Measurements from ENCODE around the gene MCM9. TPM values are rescaled to one million over a fixed set of nuclear protein-coding genes. Genes with fewer than 3 reads are reported as not detected.

MCM9 gene
- total and polyA plus RNA-seq, 2 of the 13 experiments (the other 11 are each of a cell fraction or from before 2014, with no cell fraction given) = 3.8 to 17.2 TPM

DNA sequence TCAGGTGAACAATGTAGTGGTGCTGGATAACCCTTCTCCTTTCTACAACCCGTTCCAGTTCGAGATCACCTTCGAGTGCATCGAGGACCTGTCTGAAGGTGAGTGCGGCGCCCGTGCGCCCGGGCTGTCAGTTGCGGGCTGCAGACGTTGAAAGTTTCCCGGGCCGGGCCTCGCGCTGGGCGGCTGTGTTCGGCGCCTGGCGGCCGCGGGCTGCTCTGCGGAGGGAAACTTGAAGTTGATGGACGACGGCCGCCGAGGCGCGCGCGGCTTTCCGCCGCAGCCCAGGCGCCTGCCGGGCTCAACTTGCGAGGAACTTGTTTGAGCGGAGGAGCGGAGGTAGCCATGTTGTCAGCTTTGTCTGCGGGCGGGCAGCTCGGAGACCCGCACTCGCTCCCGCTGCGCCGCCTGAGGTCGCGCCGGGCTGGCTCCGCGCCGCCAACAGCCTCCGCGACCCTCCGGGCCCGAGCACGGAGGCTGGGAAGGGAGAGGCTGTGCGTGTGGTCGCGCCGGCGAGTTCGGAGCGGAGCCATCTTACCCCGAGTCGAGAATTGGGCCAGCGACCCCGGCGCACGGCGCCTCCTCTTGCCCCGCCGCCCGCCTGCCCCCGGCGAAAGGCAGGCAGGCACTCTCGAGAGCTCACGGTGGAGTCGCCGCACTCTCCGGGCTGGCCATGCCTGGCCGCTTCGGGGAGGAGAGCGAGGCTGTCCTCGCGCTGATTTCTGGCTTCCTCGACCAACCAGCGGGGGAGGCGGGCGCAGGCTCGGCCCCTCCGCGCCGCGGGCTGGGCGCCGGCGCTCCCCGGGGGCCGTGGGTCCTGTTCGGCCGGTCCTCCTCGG, 40.3 kb downstream of the MCM9 start (continued):
- TF ChIP-seq AHDC1 (CRISPR knock-in tag; IDR thresholded peaks at IDR 0.05; ENCODE audit: borderline replicate concordance) (no peak; the same call in 1 of the 2 replicates), TBL1XR1 (IDR thresholded peaks at IDR 0.05; ENCODE audit: borderline replicate concordance, low read length, partially characterized antibody) (no peak), KLF9 (CRISPR knock-in tag; IDR thresholded peaks at IDR 0.05; ENCODE audit: low read depth) (no peak), TSC22D2 (CRISPR knock-in tag; IDR thresholded peaks at IDR 0.05; ENCODE audit: borderline replicate concordance) (no peak; the same call in 1 of the 2 replicates), ZNF333 (CRISPR knock-in tag; IDR thresholded peaks at IDR 0.05; ENCODE audit: borderline replicate concordance) (no peak), XRCC5 (optimal IDR thresholded peaks at IDR 0.05; ENCODE audit: low read length) (peak; percentile 5), HNRNPL (IDR thresholded peaks at IDR 0.05; ENCODE audit: low read depth, low read length) (0 out of 2 replicates have a peak, but pooled peaks have one; percentile 17), AGO1 (IDR thresholded peaks at IDR 0.05; ENCODE audit: low read depth, low read length, poor library complexity, severe bottlenecking) (peak; percentile 6), SALL2 (CRISPR knock-in tag; IDR thresholded peaks at IDR 0.05) (peak; percentile 38), ZNF350 (CRISPR knock-in tag; IDR thresholded peaks at IDR 0.05; ENCODE audit: borderline replicate concordance, low read depth) (no peak; the same call in 1 of the 2 replicates), ZFAT (CRISPR knock-in tag; conservative IDR thresholded peaks at IDR 0.05) (no peak; the same call in 1 of the 2 replicates), ZSCAN21 (CRISPR knock-in tag; IDR thresholded peaks at IDR 0.05; ENCODE audit: borderline replicate concordance) (peak; percentile 78), ZNF790 (CRISPR knock-in tag; IDR thresholded peaks at IDR 0.05; ENCODE audit: borderline replicate concordance) (peak; percentile 74; the same call in 1 of the 2 replicates), TRIM22 (IDR thresholded peaks at IDR 0.05) (no peak), ZNF282 (IDR thresholded peaks at IDR 0.05; ENCODE audit: partially characterized antibody) (no peak), ZNF501 (CRISPR knock-in tag; IDR thresholded peaks at IDR 0.05) (peak; percentile 75), MEIS2 (CRISPR knock-in tag; IDR thresholded peaks at IDR 0.05) (peak; percentile 42; the same call in 1 of the 2 replicates), CEBPB (IDR thresholded peaks at IDR 0.05; ENCODE audit: borderline replicate concordance, low read depth, low read length) (no peak)
- TF ChIP-seq, protein P1, sequence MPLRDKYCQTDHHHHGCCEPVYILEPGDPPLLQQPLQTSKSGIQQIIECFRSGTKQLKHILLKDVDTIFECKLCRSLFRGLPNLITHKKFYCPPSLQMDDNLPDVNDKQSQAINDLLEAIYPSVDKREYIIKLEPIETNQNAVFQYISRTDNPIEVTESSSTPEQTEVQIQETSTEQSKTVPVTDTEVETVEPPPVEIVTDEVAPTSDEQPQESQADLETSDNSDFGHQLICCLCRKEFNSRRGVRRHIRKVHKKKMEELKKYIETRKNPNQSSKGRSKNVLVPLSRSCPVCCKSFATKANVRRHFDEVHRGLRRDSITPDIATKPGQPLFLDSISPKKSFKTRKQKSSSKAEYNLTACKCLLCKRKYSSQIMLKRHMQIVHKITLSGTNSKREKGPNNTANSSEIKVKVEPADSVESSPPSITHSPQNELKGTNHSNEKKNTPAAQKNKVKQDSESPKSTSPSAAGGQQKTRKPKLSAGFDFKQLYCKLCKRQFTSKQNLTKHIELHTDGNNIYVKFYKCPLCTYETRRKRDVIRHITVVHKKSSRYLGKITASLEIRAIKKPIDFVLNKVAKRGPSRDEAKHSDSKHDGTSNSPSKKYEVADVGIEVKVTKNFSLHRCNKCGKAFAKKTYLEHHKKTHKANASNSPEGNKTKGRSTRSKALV (CRISPR knock-in tag; IDR thresholded peaks at IDR 0.05) = peak; percentile 90
